WTC11 (cell line): Measurements from ENCODE around the gene FGF14.

Experiments
- ATF2 ChIP-seq: sonication (generic); formaldehyde crosslinking; IDR thresholded peaks from 2 replicates; pipeline ENCODE4 v1.8.1; 2022; ENCODE audit warnings: low read depth, missing genetic modification reagents, borderline replicate concordance
- ATF6 ChIP-seq: sonication (generic); formaldehyde crosslinking; IDR thresholded peaks from 2 replicates; pipeline ENCODE4 v1.8.1; 2023; ENCODE audit warnings: mild to moderate bottlenecking, missing genetic modification reagents
- CTCF ChIP-seq: fragments of 200-600 bp; IDR thresholded peaks from 2 replicates; pipeline ENCODE4 v1.8.0; 2022; ENCODE audit warnings: antibody characterized with exemption
- FOXP4 ChIP-seq: sonication (generic); formaldehyde crosslinking; IDR thresholded peaks from 2 replicates; pipeline ENCODE4 v1.8.0; 2022; ENCODE audit warnings: mild to moderate bottlenecking, missing genetic modification reagents
- MAX ChIP-seq: sonication (generic); formaldehyde crosslinking; IDR thresholded peaks from 2 replicates; pipeline ENCODE4 v1.8.0; 2022; ENCODE audit warnings: mild to moderate bottlenecking, missing genetic modification reagents
- MLX ChIP-seq: sonication (generic); formaldehyde crosslinking; IDR thresholded peaks from 2 replicates; pipeline ENCODE4 v1.8.1; 2023; ENCODE audit warnings: mild to moderate bottlenecking, missing genetic modification reagents, moderate library complexity
- NR2C2 ChIP-seq: sonication (generic); formaldehyde crosslinking; IDR thresholded peaks from 2 replicates; pipeline ENCODE4 v1.8.0; 2022; ENCODE audit warnings: mild to moderate bottlenecking, missing genetic modification reagents
- NR3C1 ChIP-seq: sonication (generic); formaldehyde crosslinking; conservative IDR thresholded peaks from 2 replicates; pipeline ENCODE4 v1.8.1; 2023; ENCODE audit warnings: low read depth, mild to moderate bottlenecking, missing genetic modification reagents
- USF1 ChIP-seq: sonication (generic); formaldehyde crosslinking; IDR thresholded peaks from 2 replicates; pipeline ENCODE4 v1.8.0; 2022; ENCODE audit warnings: mild to moderate bottlenecking, missing genetic modification reagents

GRCh38 chr13:101985321-101985720 lies 416.5 kb downstream of the FGF14 start:
- TF ChIP-seq NR3C1 (CRISPR knock-in tag), result no peak
- TF ChIP-seq MLX, result no peak
- TF ChIP-seq CTCF, result no peak
- TF ChIP-seq ATF2 (CRISPR knock-in tag), result no peak
- no peak for TF ChIP-seq USF1 (CRISPR knock-in tag)
- TF ChIP-seq NR2C2 (CRISPR knock-in tag), result no peak
- no peak for TF ChIP-seq FOXP4 (CRISPR knock-in tag)
- no peak for TF ChIP-seq MAX (CRISPR knock-in tag)
- TF ChIP-seq ATF6 (CRISPR knock-in tag), result no peak
